GM21786 (cell line): ENCODE results near the gene PRELID3B.
"Not testable (repeated sequence)": the region's sequence is repeated elsewhere in the genome, so short reads cannot be mapped to it uniquely, and the experiment has no call there.

Source experiments
- ATAC-seq: cut with Tn5 transposase; IDR thresholded peaks from one replicate; pipeline ENCODE4 v1.9.1; 2021; ENCODE audit not compliant: unreplicated experiment

The PRELID3B gene

DNA sequence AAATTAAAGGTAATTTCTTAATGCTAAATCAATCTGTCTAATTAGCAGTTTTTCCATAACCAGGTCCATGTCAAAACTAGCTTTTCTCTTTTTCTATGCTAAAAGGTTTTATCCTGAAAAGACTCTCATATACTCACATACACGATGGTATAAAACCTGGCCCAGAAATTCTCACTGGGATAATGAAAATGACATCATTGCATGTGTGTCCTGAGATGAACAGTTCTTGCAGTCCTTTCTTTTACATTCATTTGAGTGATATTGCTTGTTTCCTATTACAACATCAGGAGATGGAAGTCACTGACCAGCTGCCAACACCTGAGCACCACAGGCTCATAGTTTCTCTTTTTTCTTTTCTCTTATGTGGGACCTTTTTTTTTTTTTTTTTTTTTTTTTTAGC is 7.9 kb upstream of the PRELID3B start:
- ATAC-seq, result no peak

DNA sequence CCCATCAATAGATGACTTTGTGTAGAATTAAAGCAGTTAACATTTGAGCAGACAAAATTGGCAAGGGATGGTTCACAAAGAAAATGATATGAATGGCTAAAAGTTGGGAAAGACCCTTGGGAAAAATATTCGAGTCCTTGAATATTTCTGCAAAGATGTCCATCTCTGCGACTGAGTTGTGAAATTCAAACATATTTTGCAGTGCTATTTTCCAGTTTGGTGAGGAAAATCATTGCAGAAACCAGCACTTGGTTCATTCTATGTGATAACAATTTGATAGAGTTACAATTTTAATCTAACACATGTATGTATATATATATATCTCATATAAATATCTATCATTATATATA is 6.1 kb upstream of the PRELID3B start:
- no peak for ATAC-seq

DNA sequence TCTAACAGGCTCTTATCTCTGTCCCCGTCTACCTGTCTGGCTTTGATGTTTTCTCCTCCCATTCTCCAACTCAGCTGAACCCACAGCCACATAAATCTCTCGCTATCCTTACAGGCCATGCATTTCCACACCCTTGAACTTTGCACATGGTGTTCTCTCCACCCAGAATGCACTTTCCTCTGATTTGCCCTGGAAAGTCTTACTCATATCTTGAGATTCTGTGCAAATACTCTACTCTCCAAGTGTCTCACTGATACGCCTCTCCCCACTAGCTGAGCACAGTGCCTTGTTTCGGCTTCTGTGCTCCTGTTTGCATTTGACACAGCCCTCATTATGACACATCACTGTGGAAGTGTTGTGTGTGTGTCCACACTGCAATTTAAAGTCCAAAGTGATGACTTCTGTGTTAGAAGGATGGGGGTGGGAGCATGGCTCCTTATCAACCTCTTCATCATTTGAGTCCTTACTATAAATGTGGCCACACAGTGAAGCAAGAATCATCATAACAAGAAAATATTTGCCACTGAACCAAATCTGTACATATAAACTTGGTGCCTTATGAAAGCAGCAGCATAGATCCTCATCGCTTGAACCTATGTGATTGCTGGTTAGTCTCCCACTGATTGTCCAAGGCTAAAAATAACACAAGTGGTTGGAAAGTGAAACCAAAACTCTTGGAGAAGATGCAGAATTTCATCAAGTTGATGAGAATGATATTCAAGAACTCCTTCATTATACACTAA is 5.5 kb upstream of the PRELID3B start:
- ATAC-seq, result no peak

DNA sequence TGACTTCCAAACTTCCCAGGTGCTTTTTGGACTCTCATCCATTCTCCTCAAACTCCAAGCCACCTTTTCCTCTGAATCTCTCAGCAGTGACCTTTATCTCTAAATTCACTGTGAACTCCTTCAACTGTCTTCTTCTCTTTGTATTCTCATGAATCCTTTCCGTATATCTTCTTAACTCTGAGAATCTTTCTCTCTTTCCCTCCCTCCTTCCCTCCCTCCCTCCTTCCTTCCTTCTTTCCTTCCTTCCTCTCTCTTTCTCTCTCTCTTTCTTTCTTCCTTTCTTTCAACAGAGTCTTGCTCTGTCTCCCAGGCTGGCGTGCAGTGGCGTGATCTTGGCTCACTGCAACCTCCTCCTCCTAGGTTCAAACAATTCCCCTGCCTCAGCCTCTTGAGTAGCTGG is 4.3 kb upstream of the PRELID3B start:
- ATAC-seq, result no peak

DNA sequence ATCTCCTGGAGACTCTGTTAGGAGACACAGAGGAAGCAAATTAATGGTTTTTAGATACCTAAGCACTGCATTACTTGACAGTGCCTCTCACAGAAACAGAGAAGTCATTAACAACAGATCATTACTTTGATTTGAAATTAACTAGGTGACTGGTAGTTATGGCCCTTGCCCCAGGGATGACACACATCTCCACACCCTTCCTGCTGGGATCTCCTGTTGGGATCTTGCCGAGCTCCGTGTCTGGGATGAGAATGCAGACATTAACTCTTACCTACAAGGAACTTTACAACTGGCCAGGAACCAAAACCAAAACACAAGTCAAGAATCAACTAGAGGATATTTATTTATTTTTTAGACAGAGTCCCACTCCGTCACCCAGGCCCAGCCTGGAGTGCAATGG is 2.2 kb upstream of the PRELID3B start:
- no peak for ATAC-seq

DNA sequence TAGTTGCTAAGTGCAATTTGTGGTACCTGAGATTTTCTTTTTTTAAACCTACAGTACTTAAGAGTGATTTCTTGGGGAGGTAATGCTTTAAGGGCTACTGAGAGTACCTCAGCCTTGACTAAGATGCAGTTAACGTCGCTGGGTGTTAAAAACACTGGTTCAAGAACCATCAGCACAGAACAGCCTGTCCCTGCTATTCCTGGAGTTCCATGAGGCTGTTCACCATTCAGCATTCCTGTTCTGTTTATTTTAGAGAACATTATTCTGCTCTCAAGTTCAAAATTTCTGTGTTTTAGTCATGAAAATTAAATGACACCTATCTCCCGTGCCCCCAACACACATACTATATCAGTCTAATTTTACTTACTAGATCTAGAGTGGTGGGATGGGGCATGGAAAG is 1.7 kb upstream of the PRELID3B start:
- ATAC-seq, result no peak

DNA sequence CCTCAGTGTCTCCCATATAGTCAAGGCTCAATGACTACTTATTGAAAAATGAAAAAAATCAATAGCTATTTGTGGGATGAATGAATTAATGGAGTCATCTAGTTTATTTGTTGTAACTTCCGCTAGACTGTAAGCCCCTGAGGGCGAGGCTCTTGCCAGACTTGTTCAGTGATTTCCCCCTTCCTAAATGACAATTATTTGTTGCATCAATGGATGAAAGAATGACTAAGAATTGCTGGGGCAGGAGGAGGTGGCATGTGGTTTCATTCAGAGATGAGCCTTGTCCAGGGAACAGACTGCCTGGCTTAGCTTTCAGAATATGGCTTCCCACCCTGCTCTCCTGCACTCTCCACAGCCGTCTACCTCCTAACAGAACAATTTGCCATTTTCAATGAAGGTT is 1.1 kb upstream of the PRELID3B start:
- no peak for ATAC-seq

DNA sequence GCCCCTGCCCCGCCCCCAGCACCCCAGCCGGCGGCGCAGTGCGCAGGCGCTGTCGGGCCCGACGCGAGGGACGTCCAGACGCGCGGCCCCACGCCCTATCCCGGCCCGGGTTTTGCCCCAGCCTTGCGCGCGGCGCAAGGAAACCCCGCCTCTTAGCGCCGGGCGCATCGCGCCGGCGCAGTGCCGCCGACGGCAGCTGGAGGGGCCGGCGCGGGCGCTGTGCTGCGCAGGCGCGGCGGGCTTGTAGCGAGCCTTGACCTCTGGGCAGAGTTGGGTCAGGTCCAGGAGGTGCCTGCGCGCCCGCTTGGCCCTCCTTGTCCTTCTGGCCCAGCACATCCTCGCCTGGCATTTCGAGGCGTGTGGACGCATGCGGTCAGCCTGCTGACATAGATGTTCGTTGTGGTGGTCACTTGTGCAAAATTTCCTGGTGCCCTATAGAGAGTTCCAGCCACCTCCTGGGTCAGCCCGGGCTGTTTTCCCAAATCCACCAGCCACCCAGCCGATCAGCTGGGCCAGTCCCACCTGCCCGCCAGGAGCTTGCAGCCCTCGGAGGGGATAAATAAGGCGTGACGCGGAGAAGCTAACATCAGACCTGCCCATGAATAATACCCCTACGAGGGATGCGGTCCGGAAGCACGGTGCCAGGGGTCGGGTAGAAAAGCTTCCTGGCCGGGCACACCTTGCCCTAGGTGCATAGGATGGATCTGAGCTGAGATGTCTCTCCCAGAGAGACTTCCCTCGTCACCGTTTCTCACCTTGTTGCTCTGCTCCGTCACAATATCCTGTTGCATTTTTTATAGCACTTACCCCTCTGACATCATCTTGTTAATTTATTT is 428 bp upstream of the PRELID3B start:
- ATAC-seq, result peak; percentile 90

DNA sequence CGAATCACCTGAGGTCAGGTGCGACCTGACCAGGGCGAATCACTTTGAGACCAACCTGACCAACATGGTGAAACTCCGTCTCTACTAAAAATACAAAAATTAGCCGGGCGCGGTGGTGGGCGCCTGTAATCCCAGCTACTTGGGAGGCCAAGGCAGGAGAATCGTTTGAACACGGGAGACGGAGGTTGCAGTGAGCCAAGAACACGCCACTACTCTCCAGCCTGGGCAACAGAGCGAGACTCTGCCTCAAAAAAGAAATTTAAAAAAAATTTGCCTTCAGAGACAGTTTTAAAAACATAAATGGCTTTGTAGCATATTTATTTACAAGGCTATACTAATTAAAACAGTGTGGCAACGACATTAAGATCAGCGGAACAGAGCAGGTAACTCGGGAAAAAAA is 1.1 kb downstream of the PRELID3B start:
- not testable (repeated sequence) for ATAC-seq

DNA sequence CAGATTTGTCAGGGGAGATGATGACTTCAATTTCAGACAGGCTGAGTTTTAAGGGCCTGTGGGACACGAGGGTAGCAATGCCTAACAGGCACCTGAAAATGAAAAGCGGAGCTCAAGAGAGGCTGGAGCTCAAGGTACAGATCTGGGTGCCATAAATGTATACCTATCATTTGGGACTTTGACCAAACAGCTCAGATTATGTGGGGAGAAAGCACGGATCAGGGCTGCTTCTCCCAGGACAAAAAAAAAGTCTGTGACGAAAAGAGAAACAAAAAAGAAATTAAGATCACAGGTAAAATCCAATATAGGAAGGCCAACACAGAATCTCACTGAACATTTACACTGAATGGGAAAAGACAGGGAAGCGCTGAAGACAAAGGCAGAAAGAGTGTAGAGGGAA is 1.9 kb downstream of the PRELID3B start:
- ATAC-seq, result no peak

DNA sequence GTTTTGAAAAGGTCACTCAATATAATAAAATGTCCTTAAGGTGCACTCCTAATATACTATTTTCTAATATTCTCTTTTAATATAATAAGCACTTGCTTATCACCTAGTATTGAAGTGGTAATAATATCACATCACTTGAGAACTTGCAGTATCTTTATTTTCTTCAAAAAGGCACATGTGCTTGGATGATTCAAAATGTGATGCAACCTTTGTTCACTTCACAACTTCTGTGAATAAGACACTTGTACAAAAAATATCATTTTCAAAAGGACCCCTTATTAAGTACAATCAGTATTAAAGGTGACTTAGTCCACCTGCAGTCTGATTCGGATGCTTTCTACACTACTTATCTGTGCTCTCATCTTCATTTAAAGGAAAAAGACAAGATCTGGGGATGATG is 3.4 kb downstream of the PRELID3B start:
- no peak for ATAC-seq

DNA sequence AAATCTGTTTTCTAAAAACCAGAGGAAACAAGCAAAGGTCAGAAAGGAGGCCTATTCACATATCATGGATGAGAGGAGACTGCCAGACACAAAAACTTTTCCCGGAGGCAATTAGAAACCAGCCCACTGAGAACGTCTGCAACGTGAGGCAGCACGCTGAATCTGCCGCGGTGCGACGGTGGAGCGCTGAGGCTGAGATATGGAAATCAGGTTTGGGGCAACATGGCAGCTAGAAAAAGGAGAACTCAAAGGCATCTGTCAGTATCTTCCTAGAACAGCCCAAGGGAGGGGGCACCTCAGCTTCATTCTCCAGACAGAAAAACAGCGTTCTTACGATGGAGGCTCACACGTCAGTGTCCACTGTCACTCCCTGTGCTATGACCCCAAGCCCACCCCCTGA is 5.2 kb downstream of the PRELID3B start:
- ATAC-seq, result no peak

DNA sequence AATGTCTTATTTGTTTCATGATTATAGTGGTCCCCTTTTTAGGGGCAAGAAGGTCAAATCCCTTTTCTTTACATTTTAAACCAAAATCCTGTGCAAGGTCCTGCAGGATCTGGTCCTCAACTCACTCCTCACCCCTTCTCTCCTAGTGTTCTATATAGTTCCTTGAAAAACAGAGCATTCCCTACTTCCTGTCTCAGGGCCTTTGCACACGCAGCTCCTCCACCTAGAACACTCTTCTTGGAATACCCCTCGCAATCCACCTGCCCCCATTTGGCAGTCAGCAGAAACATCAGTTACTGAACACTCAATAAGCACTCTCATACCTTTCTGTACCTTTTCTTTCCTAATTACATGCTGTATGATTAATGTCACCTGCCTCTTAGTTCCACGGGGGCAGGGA is 7.2 kb downstream of the PRELID3B start:
- no peak for ATAC-seq

DNA sequence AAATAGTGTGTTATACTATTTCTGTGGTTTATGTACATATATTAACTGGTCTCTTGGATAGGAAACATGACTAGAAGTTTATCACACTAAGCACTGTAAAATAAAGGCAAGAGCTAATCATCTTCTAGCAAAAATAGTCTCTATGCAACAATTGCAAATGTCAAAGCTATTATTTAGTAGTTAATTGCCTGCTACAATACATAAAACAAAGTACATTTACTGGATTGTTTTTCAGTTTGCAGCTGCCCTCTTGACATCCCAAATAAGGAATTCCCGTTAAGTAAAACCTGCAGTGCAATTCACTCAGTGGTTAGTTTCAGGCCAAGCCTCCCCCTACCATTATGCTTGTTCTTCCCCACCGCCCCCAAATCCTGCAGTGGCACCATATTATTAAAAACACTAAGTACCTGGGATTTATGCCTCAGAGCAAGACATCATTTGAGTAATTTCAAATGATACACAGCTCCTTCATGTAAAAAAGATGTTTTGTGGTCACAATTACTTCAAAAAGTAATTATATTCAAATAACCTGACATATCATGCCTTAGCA is 8.9 kb downstream of the PRELID3B start:
- ATAC-seq, result no peak

DNA sequence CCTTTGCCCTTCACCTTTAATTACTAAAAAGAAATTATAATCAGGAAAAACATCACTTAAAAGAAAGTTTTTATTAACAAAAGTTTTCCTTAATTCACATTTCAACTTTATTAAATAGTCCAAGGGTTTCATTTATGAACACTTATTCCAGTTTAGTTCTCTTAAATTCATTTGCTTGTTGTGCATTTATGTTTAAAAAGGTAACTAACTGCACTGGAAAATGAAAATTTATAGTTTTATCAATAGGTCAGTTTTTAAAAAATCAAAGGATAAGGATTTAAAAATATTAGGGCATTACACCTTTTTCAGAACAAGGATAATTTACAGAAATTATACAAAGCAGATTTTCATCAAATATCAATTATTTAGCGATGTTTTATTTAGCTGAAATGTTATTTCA is 9.5 kb downstream of the PRELID3B start:
- ATAC-seq, result no peak

DNA sequence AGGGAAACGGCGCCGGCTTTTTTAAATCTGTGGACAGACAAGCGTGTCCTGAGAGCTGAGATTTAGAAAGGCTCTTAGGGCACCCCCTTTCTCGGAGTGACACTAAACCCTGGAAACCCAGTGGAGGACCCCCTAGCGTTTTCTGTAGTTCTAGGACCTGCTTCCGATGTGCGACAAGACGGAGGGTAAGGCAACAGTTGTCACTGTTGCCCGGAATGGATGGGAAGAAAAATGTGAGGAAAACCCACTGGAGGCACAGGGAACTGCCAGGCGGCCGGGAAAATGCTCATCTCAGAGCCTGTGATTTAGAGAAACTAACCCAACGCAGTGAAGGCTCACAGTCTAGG is 9.9 kb downstream of the PRELID3B start:
- no peak for ATAC-seq

DNA sequence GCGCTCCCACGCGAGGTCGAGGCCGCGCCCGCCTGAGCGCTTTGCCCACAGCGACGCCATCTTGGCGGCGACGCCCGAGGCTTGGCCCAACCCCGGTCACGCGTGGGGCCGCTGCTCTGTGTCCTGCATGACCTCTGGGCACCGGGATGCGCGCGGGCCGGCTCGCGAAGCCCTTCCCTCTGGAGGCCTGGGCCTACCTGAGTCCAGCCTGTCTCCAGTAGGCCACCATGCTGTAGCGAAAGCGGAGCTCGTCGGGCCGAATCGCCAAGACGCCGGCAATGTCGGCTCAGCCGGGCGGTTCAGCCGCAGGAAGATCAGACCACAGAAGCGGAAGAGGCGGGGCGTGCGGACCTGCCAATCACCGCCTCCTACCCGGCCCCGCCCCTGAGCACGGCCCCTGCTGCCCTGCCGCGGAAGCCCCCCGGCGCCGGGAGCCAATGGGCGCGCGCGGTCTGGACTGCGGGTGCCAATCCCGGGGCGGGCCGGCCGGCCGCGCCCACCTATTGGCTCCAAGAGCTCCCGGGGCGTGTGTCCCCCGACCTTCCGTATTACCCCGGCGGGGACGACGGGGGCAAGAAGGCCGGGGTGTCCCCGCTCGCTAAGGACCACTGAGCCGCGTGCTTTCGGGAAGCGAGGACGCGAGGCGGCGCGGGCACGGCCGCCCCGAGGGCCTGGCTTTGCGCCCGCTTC is 10.4 kb downstream of the PRELID3B start, which contains the start of gene ATP5F1E:
TSS of gene ATP5F1E (minus strand) at position 313 of the 690 bp plus-strand sequence. CDS start at position 229, 84 bp downstream.
- ATAC-seq, result peak; percentile 87

DNA sequence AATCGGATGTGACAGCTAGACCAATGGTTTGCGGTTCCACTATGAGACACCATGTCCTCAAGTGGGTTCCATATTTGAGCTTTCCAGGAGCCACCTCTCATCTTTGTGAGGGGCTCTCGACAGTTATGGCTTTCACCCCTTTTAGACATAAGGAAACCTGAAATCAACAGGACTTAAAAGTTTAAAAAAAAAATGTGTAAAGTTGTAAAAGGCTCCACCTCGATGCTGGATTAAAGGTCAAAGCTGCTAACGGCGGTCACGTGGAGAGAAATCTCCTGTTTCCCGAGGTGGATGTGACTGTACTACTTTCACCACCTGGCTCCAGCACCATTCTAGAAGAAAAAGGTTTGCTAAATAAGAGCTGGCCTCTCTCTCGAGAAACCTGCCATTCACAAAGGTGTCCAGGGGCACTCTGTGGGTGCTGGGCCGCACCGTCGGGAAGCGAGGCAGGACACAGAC is 11.0 kb downstream of the PRELID3B start:
- no peak for ATAC-seq

DNA sequence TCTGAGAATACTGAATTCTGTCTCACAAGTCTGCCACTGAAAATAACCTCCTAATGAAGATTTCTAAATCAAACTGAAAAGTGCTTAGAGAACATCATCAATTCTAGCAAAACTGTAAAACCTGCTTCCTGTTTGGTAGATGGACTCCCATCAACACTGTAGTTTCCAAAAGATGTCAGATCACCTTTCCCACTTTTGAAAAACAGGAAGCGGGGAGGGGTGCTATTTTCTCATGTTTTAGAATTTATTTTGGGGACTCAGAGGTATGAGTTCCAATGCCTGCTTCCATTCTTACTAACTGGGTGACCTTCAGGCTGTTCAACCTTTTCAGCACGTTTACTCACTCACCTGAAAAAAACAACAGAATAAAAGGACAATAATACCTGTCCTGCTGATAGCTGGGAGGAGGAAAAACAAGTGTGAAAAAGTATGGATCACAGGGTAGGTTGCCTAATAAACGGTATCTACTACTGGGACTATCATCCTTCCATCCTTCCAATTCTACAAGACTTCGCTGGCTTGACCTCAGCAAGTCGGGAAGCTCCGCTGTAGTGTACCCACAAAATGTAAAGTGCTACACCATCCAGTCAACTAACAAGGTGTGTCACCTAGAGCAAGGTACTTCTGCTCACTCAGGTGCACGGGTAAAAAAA is 11.5 kb downstream of the PRELID3B start:
- no peak for ATAC-seq

DNA sequence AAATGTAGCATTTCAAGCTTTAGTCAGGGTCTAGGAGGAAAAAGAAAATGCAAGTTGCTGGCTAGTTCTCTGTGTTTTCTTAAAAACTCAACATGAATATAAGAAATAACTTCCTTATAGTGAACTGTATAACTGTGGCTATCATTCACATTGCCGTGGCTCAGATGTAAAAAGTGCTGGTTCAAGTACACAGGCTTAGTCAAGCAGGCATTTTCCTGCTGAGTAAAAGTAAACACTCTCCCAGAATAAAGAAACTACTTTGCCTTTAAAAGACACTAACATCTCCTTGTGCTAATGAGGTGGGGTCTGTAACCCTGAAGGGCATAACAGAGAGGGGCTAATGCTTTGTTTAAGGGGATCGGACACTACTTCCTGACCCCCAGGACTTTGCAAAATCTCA is 13.8 kb downstream of the PRELID3B start:
- no peak for ATAC-seq

DNA sequence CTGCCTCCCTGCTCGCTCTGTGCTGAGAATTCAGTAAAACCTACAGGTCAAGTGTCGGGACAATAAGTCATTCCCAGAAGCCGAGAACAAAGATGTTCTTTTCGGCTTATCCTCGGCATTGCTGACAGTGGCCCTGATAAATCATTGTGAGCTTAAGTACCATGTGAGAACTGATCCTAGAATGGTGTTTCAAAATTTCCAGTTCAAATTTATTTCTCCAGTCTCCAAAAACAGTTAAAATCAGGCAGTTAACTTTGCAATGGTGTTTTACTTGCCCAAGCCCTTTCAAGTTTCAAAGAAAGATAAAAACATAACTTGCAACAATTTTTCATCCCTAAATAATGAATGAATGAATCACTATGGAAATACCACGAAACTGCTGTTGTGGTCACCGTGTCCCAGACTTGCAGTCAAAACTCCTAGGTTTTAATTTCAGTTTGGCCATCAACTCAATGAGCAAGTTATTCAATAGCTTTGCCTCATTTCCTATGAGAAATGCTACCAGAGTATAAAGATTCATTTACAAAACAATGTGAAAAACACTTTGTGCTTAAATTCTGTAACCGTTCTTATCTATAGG is 14.8 kb downstream of the PRELID3B start:
- no peak for ATAC-seq
